ENCODE measurements around the gene AP2A2.

Gene AP2A2

GRCh38 chr11:996681-997080 is 71.0 kb downstream of the AP2A2 start:
- DNase-seq (ENCODE audit: low read depth): no peak

GRCh38 chr11:997907-998306 is 72.2 kb downstream of the AP2A2 start:
- no peak for DNase-seq (ENCODE audit: low read depth)

DNA sequence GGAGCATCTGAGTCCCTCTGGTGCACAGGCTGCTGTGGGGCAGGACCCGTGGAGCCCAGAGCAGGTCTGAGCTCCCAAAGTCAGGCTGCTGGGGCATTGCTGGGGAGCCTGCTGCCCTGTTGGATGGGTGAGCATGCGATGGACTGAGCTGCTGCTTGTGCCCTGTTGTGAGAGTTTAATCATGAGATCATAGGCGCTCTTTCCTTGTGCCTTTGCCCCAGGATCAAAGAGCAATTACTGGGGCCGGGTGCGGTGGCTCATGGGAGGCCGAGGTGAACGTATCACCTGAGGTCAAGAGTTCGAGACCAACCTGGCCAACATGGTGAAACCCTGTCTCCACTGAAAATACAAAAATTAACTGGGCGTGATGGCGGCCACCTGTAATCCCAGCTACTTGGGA is 73.3 kb downstream of the AP2A2 start:
- DNase-seq (ENCODE audit: low read depth): no peak

DNA sequence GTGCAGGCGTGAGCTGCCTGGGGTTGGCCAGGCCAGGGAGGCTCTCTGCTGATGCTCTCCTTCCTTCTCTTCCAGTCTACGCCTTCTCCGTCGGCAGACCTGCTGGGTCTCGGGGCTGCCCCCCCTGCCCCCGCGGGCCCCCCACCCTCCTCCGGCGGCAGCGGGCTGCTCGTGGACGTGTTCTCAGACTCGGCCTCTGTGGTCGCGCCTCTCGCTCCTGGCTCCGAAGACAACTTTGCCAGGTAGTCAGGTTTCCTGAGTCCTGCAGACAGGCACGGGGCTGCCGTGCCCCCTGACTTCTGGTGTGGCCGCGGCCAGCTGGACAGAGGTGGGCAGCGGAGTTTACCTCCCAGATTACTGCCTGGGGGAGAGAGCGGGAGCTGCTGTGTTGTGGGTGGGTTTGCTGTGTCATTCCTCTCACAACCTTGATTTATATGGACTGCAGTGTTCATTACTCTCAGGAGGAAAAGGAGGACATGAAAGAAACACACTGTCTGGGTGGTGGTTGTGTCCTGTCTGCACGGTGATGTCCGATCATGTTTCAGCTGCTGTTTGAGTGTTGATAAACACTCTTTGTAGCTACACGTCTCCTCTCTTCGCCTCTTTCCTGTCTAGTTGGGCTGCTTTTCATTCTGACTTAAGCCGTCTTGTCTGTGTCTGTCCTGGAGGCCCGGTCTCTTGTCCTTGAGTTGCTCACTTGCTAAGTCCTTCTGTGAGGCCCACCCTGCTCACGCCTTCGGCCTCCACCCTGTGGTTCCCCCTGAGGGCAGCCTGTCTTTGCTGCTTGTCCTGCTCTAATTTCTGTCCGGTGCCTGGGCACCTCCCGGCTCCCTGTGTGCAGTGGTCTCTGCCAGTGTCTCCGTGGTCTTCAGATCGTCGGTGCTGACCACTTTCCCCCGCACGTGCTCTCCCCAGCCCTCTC is 74.9 kb downstream of the AP2A2 start:
- no peak for DNase-seq (ENCODE audit: low read depth)

DNA sequence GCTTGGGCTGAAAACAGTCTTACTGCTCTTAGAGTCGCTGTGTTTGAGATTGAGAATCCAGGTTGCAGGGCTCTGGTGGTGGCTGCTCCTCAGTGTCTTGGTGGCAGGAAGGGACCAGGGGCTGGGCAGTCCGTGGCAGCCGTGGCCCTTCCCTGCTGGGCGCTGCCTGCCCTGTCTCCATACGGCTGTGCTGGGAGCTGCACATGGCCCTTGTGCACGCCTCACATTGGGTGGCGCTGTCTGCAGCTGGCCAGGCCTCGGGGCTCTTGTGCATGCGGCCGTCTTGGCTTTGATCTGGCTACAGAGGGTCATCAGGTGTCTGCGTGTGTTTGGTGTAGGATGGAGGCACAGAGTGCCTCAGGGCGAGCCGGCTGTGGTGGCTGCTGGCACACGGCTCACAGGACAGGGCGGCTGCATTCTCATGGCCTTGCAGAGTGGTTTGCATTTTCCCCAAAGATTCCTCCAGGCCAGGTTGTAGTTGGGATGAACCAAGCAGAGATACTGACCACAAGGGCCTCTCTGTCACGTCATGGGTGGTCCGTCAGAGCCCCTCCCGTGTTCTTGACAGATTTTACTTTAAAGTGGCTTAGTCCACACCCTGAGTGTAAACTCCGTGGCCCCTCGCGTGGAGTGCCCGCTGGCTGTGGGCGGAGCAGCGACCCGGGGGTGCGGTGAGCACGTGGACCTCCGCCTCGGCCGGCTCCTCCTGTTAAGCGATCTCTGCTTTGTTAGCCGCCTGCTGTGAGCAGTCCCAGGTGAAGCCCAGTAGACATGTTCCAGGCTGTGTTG is 76.1 kb downstream of the AP2A2 start:
- no peak for DNase-seq (ENCODE audit: low read depth)

GRCh38 chr11:1002406-1002984 is 76.8 kb downstream of the AP2A2 start:
- DNase-seq (ENCODE audit: low read depth): no peak

DNA sequence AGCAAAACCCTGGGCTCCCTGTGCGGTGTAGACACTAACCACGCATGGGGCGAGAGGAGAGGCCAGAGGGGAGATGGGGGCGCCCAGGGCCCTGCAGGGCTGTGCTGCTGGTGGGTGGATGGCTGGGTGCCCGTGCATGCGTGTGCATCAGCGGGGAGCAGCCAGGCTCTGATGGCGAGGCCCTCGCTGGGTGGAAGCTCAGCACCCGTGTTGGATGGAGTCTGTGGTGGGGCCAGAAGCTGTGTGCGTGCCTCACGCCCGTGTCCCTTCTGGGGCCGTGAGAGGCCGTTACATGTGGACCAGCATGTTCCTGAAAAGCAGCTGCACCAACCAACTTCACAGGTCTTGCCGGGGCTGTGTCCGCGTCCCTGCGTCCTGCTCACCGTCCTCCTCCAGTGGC is 77.5 kb downstream of the AP2A2 start:
- DNase-seq (ENCODE audit: low read depth): no peak

DNA sequence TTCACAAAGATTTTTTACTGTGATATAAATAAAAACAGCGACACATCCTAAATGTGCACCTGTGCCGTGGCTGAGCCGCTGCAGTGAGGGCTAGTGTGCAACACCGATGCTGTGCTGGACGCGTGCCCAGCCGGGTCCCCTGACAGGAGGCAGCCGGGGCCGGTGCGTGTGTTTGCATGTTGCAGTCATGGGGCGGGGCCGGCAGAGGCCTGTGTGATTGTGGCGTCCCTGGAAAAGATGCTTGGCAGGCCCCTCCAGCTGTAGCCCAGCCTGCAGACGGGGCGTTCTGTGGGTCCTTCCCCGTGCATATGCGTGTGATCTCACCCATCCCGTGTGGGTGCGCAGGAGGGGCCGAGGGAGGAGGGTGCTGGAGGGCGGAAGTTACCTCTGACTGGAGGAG is 80.3 kb downstream of the AP2A2 start:
- DNase-seq (ENCODE audit: low read depth): no peak

- no peak for DNase-seq (ENCODE audit: low read depth)
Observed at GRCh38 chr11:1006762-1007161, 81.1 kb downstream of the AP2A2 start.

DNA sequence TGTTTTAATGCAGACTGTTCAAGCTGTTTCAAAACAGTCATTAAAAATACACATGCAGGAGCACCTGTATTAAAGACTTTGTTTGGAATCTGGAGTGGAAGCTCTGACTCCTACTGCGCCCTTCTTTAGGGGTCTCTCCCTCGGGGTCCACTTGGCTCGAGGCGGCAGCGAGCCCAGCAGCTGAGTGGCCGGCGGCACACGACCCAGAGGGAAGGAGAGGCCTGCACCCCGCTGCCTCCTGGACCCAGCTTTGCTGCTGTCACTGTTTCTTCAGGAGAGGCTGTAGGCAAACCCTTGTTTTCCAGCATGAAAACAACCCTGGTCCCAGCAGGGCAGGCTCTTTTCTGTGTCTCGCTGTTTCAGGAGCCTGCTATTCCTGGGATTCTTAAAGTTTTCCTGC is 81.6 kb downstream of the AP2A2 start:
- no peak for DNase-seq (ENCODE audit: low read depth)

DNA sequence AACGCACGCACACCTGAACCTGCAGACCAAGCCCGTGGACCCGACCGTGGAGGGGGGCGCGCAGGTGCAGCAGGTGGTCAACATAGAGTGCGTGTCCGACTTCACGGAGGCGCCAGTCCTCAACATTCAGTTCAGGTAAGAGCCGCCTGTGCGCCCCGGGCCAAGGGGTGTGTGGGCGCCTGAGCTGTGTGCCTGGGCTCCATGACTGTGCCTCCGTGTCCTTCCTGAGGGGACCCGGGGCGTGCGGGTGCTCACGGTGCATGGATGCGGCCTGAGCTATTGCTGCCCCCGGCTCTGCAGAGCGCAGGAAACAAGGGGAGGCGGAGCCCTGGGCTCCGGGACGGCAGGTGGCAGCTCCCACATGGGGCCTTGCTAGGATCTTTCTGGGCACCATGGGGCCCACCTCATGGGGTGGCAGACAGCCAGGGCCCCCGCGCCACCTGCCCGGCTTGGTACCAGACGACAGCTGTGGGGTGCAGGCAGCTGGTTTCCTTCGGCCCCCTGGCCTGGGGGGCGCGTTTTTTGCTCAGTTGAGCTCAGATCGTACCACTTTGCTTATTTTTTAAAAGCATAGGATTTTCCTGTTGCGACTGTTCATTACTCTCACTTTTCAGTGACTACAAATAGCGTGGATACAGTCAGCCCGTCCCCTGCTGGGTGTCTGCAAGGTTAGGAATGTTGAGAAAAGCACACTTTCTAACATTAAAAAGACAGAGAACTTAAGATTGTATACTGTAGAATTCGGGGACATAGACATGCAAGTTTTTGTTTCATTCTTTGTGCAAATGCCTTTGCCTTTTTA is 82.5 kb downstream of the AP2A2 start:
- no peak for DNase-seq (ENCODE audit: low read depth)

- DNase-seq (ENCODE audit: low read depth): no peak
Observed at GRCh38 chr11:1008803-1009145, 83.1 kb downstream of the AP2A2 start.

GRCh38 chr11:1009371-1009770 is 83.7 kb downstream of the AP2A2 start:
- DNase-seq (ENCODE audit: low read depth): no peak

- DNase-seq (ENCODE audit: low read depth): no peak
Observed at GRCh38 chr11:1009991-1010390, 84.3 kb downstream of the AP2A2 start.

DNA sequence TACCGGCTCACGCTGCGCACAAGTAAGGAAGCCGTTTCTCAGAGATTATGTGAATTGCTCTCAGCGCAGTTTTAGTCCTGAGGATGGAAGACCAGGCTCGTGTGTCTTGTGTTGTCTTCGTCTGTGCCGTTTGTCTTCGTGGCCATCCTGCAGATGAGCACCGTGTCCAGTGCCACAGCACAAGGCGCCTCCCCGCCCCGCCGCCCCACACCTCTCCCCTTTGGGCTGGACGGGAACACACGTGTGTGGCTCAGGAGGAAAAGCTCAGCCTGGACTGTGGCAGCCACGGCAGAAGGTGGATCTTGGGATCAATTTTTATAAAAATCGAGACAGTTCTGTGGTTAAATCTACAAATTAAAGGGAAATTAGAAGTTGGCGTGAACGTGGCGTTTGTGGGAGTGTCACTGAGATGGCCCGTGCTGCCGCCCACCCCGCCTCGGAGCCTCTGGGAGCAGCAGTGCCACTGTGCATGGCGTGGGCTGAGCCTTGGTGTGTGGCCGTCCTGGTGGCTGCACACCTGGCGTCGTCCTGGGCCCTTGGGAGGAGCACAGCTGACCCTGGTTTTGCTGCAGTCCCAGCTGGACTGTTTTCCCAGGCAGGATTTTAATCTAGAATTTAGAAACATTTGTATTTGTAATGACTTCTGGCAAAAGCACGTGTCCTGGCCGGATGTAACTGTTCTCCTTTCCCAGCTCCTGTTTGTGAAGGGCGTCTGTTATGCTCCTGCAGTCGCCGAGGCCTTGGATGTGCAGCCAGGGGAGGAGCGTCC is 85.1 kb downstream of the AP2A2 start:
- no peak for DNase-seq (ENCODE audit: low read depth)

DNA sequence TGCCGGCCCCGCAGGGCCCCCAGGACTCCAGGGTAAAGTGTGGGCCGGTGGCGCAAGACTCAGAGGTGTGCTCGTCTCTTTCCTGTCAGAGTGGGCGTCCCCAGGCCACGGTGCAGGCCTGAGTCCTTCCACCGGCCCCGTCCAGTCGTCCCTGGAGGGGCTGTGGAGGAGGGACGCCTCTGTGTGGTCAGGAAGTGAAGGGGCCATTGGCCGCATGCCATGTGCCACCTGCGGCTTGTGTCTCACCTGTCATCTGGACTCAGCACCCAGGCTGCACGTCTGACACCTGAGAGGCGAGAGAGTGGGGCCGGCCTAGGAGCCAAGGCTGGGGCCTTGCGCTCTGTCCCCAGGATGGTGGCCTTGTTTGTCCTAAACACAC is 85.6 kb downstream of the AP2A2 start:
- DNase-seq (ENCODE audit: low read depth): no peak

GRCh38 chr11:1012291-1012690 is 86.6 kb downstream of the AP2A2 start:
- no peak for DNase-seq (ENCODE audit: low read depth)

- DNase-seq (ENCODE audit: low read depth): no peak
Observed at GRCh38 chr11:1012740-1013630, 87.3 kb downstream of the AP2A2 start.

DNA sequence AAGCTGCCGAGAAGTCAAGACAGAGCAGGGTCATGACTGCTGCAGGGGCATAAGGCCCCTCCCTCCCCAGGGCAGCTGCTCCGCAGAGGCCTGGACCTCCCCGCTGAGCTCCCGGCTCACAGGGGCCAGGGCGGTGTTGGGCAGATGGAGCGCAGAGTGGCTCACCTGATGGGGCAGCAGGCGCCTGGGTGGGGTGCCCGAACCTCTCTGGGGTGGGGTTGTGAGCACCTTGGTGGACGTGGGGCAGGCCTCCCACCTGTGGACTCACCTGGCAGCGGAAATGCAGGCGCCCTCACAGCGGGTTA is 87.9 kb downstream of the AP2A2 start:
- DNase-seq (ENCODE audit: low read depth): no peak

DNA sequence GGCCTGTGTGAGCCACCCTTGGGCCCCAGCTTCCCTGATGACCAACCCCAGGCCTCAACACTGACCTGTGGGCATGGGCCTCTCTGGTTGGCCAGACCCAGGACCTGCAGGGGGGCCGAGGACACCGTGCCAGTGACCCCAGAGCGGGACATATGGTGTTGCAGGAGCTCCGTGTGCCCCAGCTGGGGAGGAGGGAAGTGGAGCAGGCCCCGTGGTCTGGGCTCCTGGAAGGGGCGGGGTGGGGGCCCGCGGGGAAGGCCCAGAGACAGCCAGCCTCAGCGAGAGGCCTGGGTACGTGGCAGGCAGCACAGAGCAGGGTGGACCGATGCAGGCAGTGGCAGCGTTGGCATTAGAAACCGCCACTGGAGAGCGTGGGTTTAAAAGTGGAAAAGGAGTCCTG is 88.6 kb downstream of the AP2A2 start:
- no peak for DNase-seq (ENCODE audit: low read depth)

DNA sequence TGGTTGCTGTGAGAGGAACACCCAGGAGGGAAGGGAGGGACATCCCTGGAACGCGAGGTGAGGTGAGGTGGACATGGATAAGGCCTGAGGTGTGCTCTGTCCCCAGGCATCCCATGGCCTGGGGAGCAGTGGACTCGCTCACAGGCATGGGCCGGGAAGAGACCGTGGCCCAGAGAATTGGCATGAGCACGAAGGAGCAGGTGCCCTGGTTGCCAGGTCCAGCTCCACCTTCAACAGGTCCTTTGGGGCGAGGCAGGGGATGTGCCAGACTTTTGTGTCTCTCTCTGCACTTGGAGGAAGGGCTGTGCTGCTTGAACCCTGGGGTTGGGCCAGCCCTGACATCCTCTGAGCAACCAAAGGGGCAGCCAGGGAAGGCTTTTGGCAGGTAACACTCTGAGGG is 89.4 kb downstream of the AP2A2 start:
- DNase-seq (ENCODE audit: low read depth): no peak
